Gastrocnemius medialis (tissue), 4 donors: ENCODE data around the gene REXO1.

Experiments
- CTCF ChIP-seq, 5 experiments: fragments of 450-650 bp in 3 of 5; fragments of 200-600 bp in 2 of 5; sonication (generic) in 2 of 5; IDR thresholded peaks in 4 of 5; conservative IDR thresholded peaks in 1 of 5; 1 replicate in 4 of 5; 2 replicates in 1 of 5; pipeline ENCODE4 v1.5.1; 2016 to 2019; ENCODE audit warnings: antibody characterized with exemption in 5 of 5, mild to moderate bottlenecking in 3 of 5, moderate library complexity in 3 of 5
- POLR2A ChIP-seq, 2 donors: fragments of 450-650 bp; IDR thresholded peaks; one replicate each; pipeline ENCODE4 v1.6.1; 2017; ENCODE audit warnings: antibody characterized with exemption in 2 of 2, mild to moderate bottlenecking in 2 of 2, moderate library complexity in 2 of 2

GRCh38 chr19:1765904-1766799 is 82.1 kb downstream of the REXO1 start:
- no peak for TF ChIP-seq CTCF (IDR thresholded peaks at IDR 0.05 in 4 of 5, conservative IDR thresholded peaks at IDR 0.05 in 1 of 5)
- TF ChIP-seq POLR2A (IDR thresholded peaks at IDR 0.05): no peak
